SK-N-SH (cell line): ENCODE results near the gene SLC34A3.

ENCODE experiments used
- CTCF ChIP-seq: fragments of 200-600 bp; sonication (generic); IDR thresholded peaks from 2 replicates; pipeline ENCODE4 v1.6.1; 2017; ENCODE audit warnings: antibody characterized with exemption, mild to moderate bottlenecking, moderate library complexity
- EP300 ChIP-seq, 2 experiments: IDR thresholded peaks; 2 replicates each; pipeline versions ENCODE4 v1.4.0 to v1.6.1; 2012; ENCODE audit warnings: borderline replicate concordance in 1 of 2, low read depth in 1 of 2, low read length in 1 of 2
- FOXM1 ChIP-seq: IDR thresholded peaks from 2 replicates; pipeline ENCODE4 v1.4.0; 2012; ENCODE audit warnings: low read depth, mild to moderate bottlenecking
- USF2 ChIP-seq: fragments of 150-350 bp; IDR thresholded peaks from 2 replicates; pipeline ENCODE4 v1.6.1; 2017; ENCODE audit warnings: antibody characterized with exemption, low read length, low read depth, borderline replicate concordance
- YY1 ChIP-seq: IDR thresholded peaks from 2 replicates; pipeline ENCODE4 v1.4.0; 2012; ENCODE audit warnings: low read depth, mild to moderate bottlenecking

- TF ChIP-seq CTCF: no peak
- TF ChIP-seq USF2: no peak
- no peak for TF ChIP-seq EP300 (IDR thresholded peaks at IDR 0.05; ENCODE audit: borderline replicate concordance in 1 of 2, low read depth in 1 of 2, low read length in 1 of 2)
- TF ChIP-seq FOXM1: no peak
- no peak for TF ChIP-seq YY1
Measured at GRCh38 chr9:137228968-137229896, 1.5 kb upstream of the SLC34A3 start.
